ENCODE data around the gene SPC25.
"Not testable (repeated sequence)": the region's sequence is repeated elsewhere in the genome, so short reads cannot be mapped to it uniquely, and the experiment has no call there.

The SPC25 gene

GRCh38 chr2:168901003-168901402 lies 10.8 kb upstream of the SPC25 start, which contains the start of gene G6PC2:
G6PC2 (plus strand) TSS chr2:168901291; CDS start chr2:168901332, 41 bp downstream.
- DNase-seq: no peak

- DNase-seq: no peak
Observed at GRCh38 chr2:168897449-168897848, 7.2 kb upstream of the SPC25 start.

- no peak for DNase-seq
Observed at GRCh38 chr2:168896783-168897182, 6.6 kb upstream of the SPC25 start.

GRCh38 chr2:168895771-168896170 lies 5.5 kb upstream of the SPC25 start:
- no peak for DNase-seq

GRCh38 chr2:168894720-168895119 lies 4.5 kb upstream of the SPC25 start:
- DNase-seq: no peak

- DNase-seq: no peak
Observed at GRCh38 chr2:168894101-168894500, 3.9 kb upstream of the SPC25 start.

- no peak for DNase-seq
Observed at GRCh38 chr2:168892327-168892726, 2.1 kb upstream of the SPC25 start.

GRCh38 chr2:168889635-168890005 lies 610 bp downstream of the SPC25 start:
- no peak for DNase-seq

GRCh38 chr2:168884975-168885374 lies 5.3 kb downstream of the SPC25 start:
- no peak for DNase-seq

- not testable (repeated sequence) for DNase-seq
Observed at GRCh38 chr2:168882163-168882562, 8.1 kb downstream of the SPC25 start.

- no peak for DNase-seq
Observed at GRCh38 chr2:168874368-168875054, 15.7 kb downstream of the SPC25 start.

GRCh38 chr2:168870824-168871223 lies 19.4 kb downstream of the SPC25 start:
- not testable (repeated sequence) for DNase-seq

GRCh38 chr2:168870369-168870768 lies 19.9 kb downstream of the SPC25 start:
- DNase-seq: not testable (repeated sequence)

- DNase-seq: not testable (repeated sequence)
Observed at GRCh38 chr2:168867164-168867563, 23.1 kb downstream of the SPC25 start.

- no peak for DNase-seq
Observed at GRCh38 chr2:168858146-168858545, 32.1 kb downstream of the SPC25 start.

GRCh38 chr2:168855601-168856000 lies 34.6 kb downstream of the SPC25 start:
- no peak for DNase-seq

GRCh38 chr2:168854651-168855050 lies 35.6 kb downstream of the SPC25 start:
- DNase-seq: no peak

- DNase-seq: no peak
Observed at GRCh38 chr2:168853471-168853870, 36.8 kb downstream of the SPC25 start.

- DNase-seq: no peak
Observed at GRCh38 chr2:168852481-168852880, 37.7 kb downstream of the SPC25 start.

GRCh38 chr2:168851674-168852320 lies 38.4 kb downstream of the SPC25 start:
- no peak for DNase-seq

- no peak for DNase-seq
Observed at GRCh38 chr2:168850846-168851245, 39.4 kb downstream of the SPC25 start.

GRCh38 chr2:168849610-168850009 lies 40.6 kb downstream of the SPC25 start:
- no peak for DNase-seq

GRCh38 chr2:168848225-168848624 lies 42.0 kb downstream of the SPC25 start:
- no peak for DNase-seq

GRCh38 chr2:168843253-168843652 lies 47.0 kb downstream of the SPC25 start:
- DNase-seq: no peak

GRCh38 chr2:168841445-168841844 lies 48.8 kb downstream of the SPC25 start:
- no peak for DNase-seq
